ENCODE data around the gene DUSP5. TPM values are rescaled to one million over a fixed set of nuclear protein-coding genes. Genes with fewer than 3 reads are reported as not detected.

Gene DUSP5
- total and polyA plus RNA-seq, 2 of the 8 experiments (the other 6 are each of a cell fraction or from before 2014, with no cell fraction given), result 13.6 to 30.3 TPM

DNA sequence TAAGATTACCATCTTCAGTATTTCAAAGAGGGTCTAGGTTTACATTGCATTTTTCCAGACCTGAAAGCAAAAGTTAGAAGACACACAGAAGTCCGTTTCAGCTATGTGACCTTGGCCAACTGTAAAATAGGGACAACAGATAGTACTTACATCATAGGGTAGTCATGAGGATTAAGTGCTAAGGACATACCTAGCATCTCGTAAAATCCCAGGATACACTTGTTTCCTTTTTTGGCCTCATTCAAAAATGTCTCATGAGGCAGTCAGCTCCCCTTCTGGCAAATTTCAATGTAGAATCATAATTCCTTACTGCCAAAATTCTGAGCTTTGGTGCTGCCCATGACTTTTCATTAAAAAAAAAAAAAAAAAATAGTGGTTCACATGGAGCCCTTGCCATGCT, 6.4 kb upstream of the DUSP5 start:
- H4K8ac ChIP-seq (ENCODE audit: extremely low read depth, insufficient read depth, low read length), result no peak overlapping the region
- no peak overlapping the region for H2BK12ac ChIP-seq (ENCODE audit: low read depth, low read length)
- H3K4me1 ChIP-seq (replicated peaks in 1 of 4; ENCODE audit: control insufficient read depth in 3 of 4, insufficient read depth in 4 of 4, low read length in 3 of 4), result peaks cover 13 to 23% (median 15%) of the 10 kb centered on the region in 4 experiments
- FAIRE-seq (no peak), DNase-seq (ENCODE audit: low read depth in 1 of 2, low spot score in 2 of 2) (no peak)
- H2AFZ ChIP-seq (ENCODE audit: low read length), result no peak overlapping the region
- WGBS, 2 experiments (ENCODE audit: extremely low coverage in 1 of 2, insufficient coverage in 1 of 2, insufficient read length in 1 of 2, insufficient replicate concordance in 2 of 2, low coverage in 1 of 2, low lambda C conversion rate in 2 of 2, missing lambda C conversion rate in 1 of 2), result 88% methylated on average over 2 of the region's 2 CpGs; no CpG with 5 or more reads in 1 of the 2 experiments
- H3K79me2 ChIP-seq (ENCODE audit: control insufficient read depth in 1 of 2, insufficient read depth in 2 of 2, low read length in 2 of 2), result no peaks in the 10 kb centered on the region
- TF ChIP-seq, protein P1, sequence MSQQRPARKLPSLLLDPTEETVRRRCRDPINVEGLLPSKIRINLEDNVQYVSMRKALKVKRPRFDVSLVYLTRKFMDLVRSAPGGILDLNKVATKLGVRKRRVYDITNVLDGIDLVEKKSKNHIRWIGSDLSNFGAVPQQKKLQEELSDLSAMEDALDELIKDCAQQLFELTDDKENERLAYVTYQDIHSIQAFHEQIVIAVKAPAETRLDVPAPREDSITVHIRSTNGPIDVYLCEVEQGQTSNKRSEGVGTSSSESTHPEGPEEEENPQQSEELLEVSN (IDR thresholded peaks at IDR 0.05), result no peak
- TF ChIP-seq KDM5A (IDR thresholded peaks at IDR 0.05; ENCODE audit: low read length) (no peak), CBX8 (IDR thresholded peaks at IDR 0.05; ENCODE audit: borderline replicate concordance, low read depth, low read length) (no peak), SIRT6 (IDR thresholded peaks at IDR 0.05; ENCODE audit: low read length) (no peak), SP2 (IDR thresholded peaks at IDR 0.05; ENCODE audit: low read length) (no peak), SP4 (IDR thresholded peaks at IDR 0.05; ENCODE audit: low read length) (no peak), RNF2 (IDR thresholded peaks at IDR 0.05; ENCODE audit: borderline replicate concordance, low read depth, low read length, missing control alignments, poor library complexity, severe bottlenecking) (no peak), ZNF274 (IDR thresholded peaks at IDR 0.05; ENCODE audit: borderline replicate concordance, extremely low read depth, low read length) (no peak), TEAD4 (IDR thresholded peaks at IDR 0.05; ENCODE audit: low read depth, low read length) (no peak), RBBP5 (IDR thresholded peaks at IDR 0.05; ENCODE audit: borderline replicate concordance, low read depth, low read length) (no peak)
- H3K9ac ChIP-seq (replicated peaks in 1 of 4; ENCODE audit: extremely low read depth in 1 of 4, low read depth in 3 of 4, low read length in 3 of 4), result no peak overlapping the region
- CTCF ChIA-PET (ENCODE audit: partially characterized antibody), result interaction anchor here (0.7 to 2.1 kb wide), 6 partner anchors 10 to 195 kb away, joined by 3 to 10 read pairs (median 3); no protein-coding TSS in a partner anchor
- H2BK20ac ChIP-seq (ENCODE audit: low read length), result no peak overlapping the region
- H2BK15ac ChIP-seq (ENCODE audit: low read length), result 0 out of 2 replicates have a peak overlapping the region, but pooled peaks have one; percentile 33
- peaks cover 3% of the 10 kb centered on the region; the same call in 1 of the 2 replicates for H3K23me2 ChIP-seq (ENCODE audit: low read depth, low read length)
- H4K91ac ChIP-seq (replicated peaks; ENCODE audit: insufficient read length, low read length), result no peak overlapping the region
- H3K27me3 ChIP-seq (replicated peaks in 1 of 4; ENCODE audit: control insufficient read depth in 3 of 4, extremely low read depth in 1 of 4, insufficient read depth in 3 of 4, low read length in 3 of 4), result peaks cover 0 to 4% (median 2%) of the 10 kb centered on the region in 4 experiments; a peak in 5 of 7 replicates
- H3K4ac ChIP-seq (replicated peaks; ENCODE audit: insufficient read length, low read depth, low read length), result no peak overlapping the region
- H2BK120ac ChIP-seq (replicated peaks; ENCODE audit: low read depth, low read length), result no peak overlapping the region
- no peak overlapping the region for H4K5ac ChIP-seq (ENCODE audit: insufficient read length, low read depth, low read length)
- 0 out of 2 replicates have a peak, but pooled peaks cover 2% of the 10 kb centered on the region for H3K79me1 ChIP-seq (ENCODE audit: low read depth, low read length)
- no peaks in the 10 kb centered on the region for H3K9me3 ChIP-seq (ENCODE audit: insufficient read depth in 2 of 2, low read depth in 1 of 2, low read length in 1 of 2)
- POLR2A ChIA-PET (ENCODE audit: partially characterized antibody), result interaction anchor here (1.1 kb wide), 1 partner anchor 195 kb away, joined by 3 read pairs; no protein-coding TSS in a partner anchor
- H3K36me3 ChIP-seq (ENCODE audit: control insufficient read depth in 2 of 4, insufficient read depth in 4 of 4, low read length in 3 of 4), result no peaks in the 10 kb centered on the region
- no peak overlapping the region for H2BK5ac ChIP-seq (ENCODE audit: low read depth, low read length)
- no peak overlapping the region for H3K23ac ChIP-seq (ENCODE audit: insufficient read length)
- H3K27ac ChIP-seq (ENCODE audit: low read depth, low read length), result no peak overlapping the region
- H3K18ac ChIP-seq (ENCODE audit: extremely low read depth, low read length), result no peak overlapping the region
- no peak overlapping the region for H3K4me3 ChIP-seq (ENCODE audit: extremely low read depth in 1 of 4, insufficient read depth in 2 of 4, low read depth in 3 of 4, low read length in 4 of 4)
- H3K14ac ChIP-seq (ENCODE audit: insufficient read length), result no peak overlapping the region
- H3K4me2 ChIP-seq (ENCODE audit: insufficient read depth in 1 of 2, low read depth in 2 of 2, low read length in 2 of 2), result no peak overlapping the region
- H3K56ac ChIP-seq (replicated peaks; ENCODE audit: insufficient read length, low read depth, low read length), result no peak overlapping the region
- H4K20me1 ChIP-seq (replicated peaks in 1 of 2; ENCODE audit: control insufficient read depth in 1 of 2, insufficient read depth in 2 of 2, low read length in 2 of 2), result no peaks in the 10 kb centered on the region
- H2AK5ac ChIP-seq (ENCODE audit: low read depth, low read length), result no peak overlapping the region
